Coronary artery (tissue), 2 donors: ENCODE measurements around the gene TNS3.
A peak's percentile ranks its signal among the peaks of the same experiment; 100 is the strongest.

Experiments
- DNase-seq: peaks from one replicate; pipeline ENCODE4 v3.0.0-alpha.2; 2017; ENCODE audit warnings: low spot score
- H3K27ac ChIP-seq, 2 donors: fragments of 200-600 bp; sonication (generic); one replicate each; pipeline ENCODE4 v1.5.1; 2016 to 2019
- H3K4me3 ChIP-seq: fragments of 200-600 bp; sonication (generic); 2 replicates; pipeline ENCODE4 v1.5.1; 2016; ENCODE audit warnings: mild to moderate bottlenecking, moderate library complexity
- TF ChIP-seq, protein P1 (sequence below): fragments of 200-600 bp; sonication (generic); IDR thresholded peaks from one replicate; pipeline ENCODE4 v1.5.1; 2019; ENCODE audit warnings: antibody characterized with exemption

The TNS3 gene

DNA sequence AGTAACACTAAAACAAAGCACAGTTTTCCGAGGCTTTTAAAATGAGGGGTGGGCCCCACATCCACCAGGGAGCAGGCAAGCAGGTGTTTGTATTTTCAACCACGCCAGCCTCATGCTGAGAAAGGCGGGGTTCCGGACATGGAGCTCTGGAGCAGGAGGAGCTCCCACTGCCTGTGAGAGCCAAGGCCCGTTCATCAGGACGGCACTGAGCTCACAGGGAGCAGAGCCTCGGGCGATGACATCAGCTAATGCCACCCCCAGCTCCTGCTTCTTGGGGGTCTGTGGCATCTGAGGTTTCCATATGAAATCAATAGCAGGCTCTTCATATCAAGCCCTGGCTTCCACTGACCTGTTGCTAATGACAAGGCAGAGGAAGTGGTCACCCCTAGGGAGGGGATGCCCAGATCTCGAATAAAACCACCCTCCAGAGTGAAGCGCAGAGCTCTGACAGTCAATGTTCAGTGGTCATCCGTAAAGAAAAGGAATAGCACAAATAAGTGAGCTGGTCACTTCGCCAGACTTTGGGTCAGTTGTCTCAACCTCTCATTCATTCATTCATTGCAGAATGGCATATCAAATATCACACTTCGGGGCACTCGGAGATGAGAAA is 89.1 kb downstream of the TNS3 start:
- no peak overlapping the region for H3K4me3 ChIP-seq
- TF ChIP-seq, protein P1, sequence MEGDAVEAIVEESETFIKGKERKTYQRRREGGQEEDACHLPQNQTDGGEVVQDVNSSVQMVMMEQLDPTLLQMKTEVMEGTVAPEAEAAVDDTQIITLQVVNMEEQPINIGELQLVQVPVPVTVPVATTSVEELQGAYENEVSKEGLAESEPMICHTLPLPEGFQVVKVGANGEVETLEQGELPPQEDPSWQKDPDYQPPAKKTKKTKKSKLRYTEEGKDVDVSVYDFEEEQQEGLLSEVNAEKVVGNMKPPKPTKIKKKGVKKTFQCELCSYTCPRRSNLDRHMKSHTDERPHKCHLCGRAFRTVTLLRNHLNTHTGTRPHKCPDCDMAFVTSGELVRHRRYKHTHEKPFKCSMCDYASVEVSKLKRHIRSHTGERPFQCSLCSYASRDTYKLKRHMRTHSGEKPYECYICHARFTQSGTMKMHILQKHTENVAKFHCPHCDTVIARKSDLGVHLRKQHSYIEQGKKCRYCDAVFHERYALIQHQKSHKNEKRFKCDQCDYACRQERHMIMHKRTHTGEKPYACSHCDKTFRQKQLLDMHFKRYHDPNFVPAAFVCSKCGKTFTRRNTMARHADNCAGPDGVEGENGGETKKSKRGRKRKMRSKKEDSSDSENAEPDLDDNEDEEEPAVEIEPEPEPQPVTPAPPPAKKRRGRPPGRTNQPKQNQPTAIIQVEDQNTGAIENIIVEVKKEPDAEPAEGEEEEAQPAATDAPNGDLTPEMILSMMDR = no peak
- peak overlapping the region in 1 of 2 donors; percentile 21 for H3K27ac ChIP-seq
- no peak for DNase-seq

DNA sequence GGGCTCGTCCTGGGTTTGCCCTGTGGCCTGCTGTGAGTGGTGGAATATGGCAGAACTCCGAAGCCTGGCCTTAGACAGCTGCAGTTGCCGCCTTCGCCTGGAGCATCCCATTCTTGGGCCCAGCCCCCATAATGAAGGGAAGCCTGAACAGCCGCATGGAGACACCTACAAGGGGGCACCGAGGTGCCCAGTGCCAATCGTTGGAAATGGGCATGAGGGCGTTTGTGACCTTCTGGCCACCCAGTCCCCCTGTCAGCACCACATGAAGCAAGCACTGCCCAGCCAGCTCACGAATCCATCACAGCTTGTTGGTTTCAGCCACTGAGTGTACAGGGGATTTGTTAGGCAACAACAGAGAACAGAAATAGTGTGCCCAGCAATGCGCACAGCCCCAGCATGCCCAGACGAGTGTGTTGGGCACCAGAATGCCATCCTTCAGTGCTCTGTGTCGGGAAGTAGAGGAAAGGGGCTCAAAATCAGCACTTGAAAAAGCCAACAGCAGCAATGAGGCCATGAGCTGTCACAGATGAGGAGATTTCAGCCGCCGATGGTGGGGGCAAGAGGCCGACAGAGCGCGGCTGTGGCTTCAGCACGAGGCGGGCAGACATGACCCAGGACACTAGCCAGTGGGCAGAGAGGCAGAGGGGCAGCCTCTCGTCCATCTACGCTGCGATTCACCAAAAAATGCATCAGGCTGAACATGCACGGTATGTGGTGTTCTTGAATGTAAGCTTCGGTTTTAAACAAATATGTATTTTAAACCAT is 91.2 kb downstream of the TNS3 start:
- peak overlapping the region in 1 of 2 donors; percentile 15 for H3K27ac ChIP-seq
- no peak for DNase-seq
- TF ChIP-seq, protein P1 = no peak
- H3K4me3 ChIP-seq = no peak overlapping the region

DNA sequence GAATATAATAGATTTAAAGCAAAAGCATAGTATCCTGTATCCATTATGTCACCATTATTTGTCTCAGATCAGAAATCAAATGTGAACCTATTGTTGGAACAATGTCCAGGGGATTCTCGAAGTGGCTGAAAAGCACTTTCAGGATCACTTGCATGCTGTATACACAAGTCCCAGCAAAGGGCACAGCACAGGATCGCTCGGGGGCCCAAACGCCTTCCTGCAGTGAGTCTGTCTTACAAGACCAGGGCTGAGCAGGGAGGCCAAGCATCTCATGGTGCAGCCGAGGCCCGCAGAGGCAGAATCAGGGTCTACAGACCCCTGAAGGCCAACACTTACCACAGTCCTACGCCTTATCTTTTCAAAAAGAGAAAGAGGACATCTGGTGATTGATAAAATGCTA is 92.3 kb downstream of the TNS3 start:
- Histone ChIP-seq H3K27ac (peak overlapping the region in 1 of 2 donors; percentile 65), H3K4me3 (no peak overlapping the region)
- DNase-seq = no peak
- TF ChIP-seq, protein P1 = no peak

DNA sequence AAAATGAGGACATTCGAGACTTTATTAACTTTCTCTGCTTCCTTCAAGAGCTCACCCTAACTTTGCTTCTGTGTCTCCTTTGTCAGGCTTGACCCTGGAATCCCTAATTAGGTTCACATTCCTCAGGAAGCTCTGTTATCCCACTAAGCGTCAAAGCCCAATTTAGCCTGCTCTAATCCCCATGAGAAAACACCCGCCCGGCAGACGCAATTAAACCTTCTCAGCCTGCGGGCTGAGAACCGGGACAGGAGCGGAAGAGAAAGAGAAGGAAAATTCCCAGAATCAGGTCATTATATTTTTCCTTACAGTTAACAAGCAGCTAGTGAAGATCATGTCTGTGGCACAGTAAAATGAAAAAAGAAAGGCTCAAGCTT is 93.0 kb downstream of the TNS3 start:
- H3K27ac ChIP-seq = peak overlapping the region; percentile 35 to 65
- H3K4me3 ChIP-seq = peak overlapping the region; percentile 11
- DNase-seq = no peak
- TF ChIP-seq, protein P1 = no peak

DNA sequence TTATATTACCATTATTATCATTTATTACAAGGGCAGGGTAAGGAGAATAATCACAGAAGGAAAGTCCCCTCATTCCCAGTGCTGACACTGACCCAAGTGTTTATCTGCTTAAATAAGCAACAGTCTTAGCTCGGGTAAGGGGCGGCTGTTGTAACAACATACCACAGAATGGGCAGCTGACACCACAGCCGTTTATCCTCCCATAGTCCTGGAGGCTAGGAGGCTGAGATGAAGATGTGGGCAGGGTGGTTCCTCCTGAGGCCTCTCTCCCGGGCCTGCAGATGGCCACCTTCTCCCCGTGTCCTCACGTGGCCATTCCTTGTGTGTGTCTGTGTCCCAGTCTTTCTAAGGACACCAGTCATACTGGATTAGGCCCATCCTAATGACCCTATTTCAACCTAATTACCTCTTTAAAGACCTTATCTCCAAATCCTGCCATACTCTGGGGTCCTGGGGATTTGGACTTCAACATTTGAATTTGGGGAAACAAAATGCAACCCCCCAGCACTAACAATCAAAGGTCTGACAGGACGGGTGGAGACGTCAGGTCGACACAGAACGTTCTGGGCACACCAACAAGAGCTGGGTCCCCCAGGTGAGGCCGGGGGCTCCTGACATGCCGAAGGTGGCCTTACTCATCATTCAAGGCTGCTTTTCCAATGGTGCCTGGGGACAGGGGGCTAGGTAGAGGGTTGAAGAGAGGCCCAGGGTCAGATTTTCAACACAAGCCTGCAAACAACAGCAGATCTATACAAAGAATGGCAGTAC is 93.5 kb downstream of the TNS3 start:
- Histone ChIP-seq H3K4me3 (peak overlapping the region; percentile 11), H3K27ac (peak overlapping the region; percentile 35 to 65)
- DNase-seq = no peak
- TF ChIP-seq, protein P1 = no peak

DNA sequence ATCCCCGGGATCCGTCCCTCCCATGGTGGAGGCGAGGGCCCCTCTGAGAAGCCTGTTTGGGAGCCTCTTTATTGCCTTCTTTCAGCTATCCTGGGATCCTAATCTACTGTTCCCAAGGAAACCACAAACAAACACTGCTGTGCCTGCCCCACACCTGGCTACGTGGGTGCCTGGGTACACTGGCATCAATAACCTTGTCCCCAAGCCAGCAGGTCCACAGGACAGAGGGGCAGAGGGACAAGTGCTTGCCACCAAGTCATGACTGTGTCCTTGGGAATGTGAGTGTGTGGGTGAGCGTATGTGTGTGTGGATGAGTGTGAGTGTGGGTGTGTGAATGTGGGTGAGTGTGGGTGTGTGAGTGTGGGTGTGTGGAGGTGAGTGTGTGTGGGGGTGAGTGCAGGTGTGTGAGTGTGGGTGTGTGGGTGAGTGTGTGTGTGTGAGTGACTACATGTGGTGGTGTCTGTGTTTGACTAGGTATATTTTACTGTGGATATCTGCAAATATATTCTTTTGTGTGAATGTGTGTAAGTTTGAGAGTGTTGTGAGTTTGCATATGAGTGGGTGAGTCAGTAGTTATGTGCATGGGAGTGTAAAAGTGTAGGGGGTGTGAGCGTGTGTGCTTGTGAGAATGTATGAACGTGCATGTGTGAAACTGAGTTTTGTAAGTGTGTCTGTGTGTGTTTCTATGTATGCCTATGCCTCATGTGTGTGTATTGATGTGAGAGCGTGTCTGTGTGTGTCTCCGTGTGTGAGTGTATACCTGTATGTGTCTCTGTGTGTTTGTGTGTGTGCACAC is 96.1 kb downstream of the TNS3 start:
- TF ChIP-seq, protein P1 = no peak
- no peak overlapping the region for H3K4me3 ChIP-seq
- no peak for DNase-seq
- peak overlapping the region; percentile 62 to 80 for H3K27ac ChIP-seq
